GM18909 (cell line): ENCODE results near the gene HDGFL2.

Experiments used
- ATAC-seq: cut with Tn5 transposase; IDR thresholded peaks from one replicate; pipeline ENCODE4 v1.9.1; 2021; ENCODE audit warnings: mild to moderate bottlenecking; ENCODE audit not compliant: unreplicated experiment, poor library complexity

HDGFL2 gene

DNA sequence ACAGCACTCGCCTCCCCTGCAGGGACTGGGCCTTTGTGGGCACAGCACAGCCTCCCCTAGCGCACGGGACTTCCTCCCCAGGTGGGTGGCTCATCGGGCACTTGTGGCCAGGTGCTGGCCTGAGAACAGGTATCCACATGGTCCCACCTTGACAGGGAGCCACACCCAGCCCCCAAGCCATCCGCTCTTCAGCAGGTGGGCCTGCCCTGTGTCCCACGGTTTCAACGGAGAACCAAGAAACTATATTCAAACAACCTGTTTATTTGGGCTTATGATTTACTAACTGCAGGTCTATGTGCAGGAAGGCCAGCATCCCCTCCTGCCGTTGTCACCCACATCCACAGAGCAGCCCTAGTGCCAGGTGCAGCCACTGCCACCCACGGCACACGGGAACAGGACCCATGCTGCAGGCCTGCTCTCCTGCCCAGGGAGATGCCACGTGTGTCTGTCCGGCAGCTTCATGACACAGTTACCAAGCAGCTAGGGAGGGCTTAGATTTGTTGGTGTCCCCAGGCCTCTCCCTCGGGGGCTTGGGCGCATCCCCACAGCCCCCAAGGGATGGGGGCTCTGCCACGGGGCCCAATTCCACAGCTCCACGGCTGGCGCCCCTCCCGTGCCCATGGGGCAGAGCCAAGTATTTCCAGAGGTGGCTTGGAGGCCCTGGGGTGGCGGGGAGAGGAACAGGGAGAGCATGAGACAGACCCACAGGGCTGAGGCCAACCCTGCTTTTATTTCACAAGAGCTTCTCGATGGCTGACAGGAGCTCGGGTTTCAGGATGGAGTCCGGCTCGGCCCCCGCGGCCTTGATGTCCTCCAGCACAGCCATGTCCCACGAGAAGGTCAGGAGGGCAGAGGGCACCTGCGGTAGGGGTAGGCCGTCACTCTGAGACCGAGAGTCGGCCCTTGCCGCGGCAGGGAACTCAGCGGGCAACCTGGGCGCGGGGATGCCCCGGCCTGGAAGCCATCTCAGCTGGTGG lies 27.0 kb upstream of the HDGFL2 start:
- no peak for ATAC-seq

DNA sequence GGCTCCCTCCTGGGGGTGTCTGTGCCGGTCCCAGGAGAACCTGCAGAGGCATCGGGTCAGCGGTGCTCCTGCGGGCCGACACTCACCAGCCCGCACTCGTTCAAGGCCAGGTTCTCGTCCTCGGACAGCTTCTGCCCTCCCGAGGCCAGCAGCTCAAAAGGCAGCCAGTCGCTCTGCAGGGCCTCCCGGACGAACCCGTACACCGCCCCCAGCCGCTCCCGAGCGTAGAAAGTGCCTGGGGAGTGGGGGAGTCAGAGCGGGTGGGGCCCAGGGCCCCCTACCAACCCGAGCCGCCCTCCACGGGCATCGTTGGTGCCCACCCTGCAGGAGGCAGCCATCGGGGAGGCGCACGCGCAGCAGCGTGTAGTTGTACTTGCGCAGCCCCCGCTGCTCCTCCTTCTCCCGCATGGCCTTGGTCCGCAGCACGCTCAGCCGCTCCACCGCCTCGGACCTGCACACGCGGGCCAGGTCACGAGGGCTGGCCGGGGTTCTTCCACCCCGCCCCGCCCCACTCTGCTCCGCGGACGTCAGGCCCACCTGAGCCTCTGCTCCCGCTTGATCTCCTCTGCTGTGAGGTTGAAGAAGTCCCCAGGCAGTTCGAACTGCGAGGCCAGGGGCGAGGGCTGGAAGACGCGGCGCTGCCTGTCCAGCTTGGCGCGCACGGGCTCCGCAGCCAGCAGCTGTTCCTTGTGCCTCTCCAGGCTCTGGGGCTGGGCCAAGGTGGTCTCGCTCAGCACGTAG lies 26.0 kb upstream of the HDGFL2 start:
- ATAC-seq = no peak

DNA sequence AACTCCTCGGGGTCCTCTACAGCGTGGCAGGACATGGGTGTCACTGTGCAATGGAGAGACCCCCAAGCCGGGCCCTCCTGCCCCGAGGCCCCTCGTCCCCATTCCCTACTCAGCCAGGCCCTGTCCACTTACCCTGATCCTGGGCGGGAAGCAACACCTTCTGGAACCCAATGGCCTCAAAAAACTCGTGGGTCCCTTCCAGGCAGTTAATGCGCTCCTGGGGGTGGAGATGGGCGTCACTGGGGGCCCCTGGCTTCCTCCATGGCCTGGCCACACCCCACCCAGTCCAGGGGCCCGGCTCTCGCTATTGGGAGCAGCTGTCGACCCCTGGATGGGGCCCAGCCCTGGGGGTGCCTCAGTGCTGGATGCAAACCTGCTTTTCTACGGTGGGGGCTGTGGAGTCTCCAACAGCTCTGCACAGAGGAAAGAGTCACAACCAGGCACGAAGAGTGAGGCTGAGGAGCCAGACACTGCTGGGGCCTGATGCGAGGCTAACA lies 25.3 kb upstream of the HDGFL2 start:
- ATAC-seq = no peak

GRCh38 chr19:4447327-4448146 lies 24.6 kb upstream of the HDGFL2 start:
- ATAC-seq = no peak

DNA sequence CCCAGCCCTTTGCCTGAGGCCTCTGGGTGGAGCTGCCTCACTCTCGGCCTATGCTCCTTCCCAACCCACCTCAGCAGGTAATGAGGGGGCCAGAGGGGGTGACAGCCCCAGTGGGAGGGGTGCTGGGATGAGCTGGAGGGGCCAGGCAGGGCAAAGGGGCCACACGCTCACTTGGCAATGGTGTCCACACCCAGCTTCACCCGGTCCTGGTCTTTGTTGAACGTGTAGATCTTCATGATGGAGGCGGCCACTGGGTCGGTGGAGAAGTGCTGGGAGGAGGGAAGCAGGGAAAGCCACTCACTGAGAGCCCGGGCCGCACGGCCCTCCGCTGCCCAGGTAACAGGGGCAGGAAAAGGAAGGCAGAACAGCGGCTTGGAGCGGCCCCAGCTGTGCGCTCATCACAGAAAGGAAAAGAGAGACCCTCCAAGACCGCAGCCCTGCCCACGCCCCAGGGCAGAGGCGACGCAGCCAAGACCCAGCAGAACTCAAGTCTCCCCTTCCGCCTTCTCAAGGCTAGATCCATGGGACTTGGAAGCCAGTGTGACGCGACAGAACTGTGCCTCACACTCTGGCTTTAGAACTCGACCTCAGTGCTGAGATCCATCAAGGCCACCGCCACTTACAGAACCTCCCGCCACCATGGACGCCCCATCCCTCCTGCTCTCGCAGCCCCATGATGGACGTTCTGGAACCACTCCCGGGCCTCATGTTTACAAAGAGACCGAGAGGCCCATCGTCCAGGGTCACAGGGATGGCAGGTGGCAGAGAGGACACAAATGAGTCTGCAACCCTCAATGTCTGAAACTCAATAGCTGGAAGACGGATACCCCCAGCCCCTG lies 23.7 kb upstream of the HDGFL2 start:
- no peak for ATAC-seq

GRCh38 chr19:4449022-4449638 lies 23.0 kb upstream of the HDGFL2 start:
- no peak for ATAC-seq

GRCh38 chr19:4449639-4450028 lies 22.5 kb upstream of the HDGFL2 start:
- ATAC-seq = no peak

- no peak for ATAC-seq
These were observed 19.7 kb upstream of the HDGFL2 start for GRCh38 chr19:4452230-4452990.

- ATAC-seq = no peak
These were observed 18.6 kb upstream of the HDGFL2 start for GRCh38 chr19:4453232-4454179.

DNA sequence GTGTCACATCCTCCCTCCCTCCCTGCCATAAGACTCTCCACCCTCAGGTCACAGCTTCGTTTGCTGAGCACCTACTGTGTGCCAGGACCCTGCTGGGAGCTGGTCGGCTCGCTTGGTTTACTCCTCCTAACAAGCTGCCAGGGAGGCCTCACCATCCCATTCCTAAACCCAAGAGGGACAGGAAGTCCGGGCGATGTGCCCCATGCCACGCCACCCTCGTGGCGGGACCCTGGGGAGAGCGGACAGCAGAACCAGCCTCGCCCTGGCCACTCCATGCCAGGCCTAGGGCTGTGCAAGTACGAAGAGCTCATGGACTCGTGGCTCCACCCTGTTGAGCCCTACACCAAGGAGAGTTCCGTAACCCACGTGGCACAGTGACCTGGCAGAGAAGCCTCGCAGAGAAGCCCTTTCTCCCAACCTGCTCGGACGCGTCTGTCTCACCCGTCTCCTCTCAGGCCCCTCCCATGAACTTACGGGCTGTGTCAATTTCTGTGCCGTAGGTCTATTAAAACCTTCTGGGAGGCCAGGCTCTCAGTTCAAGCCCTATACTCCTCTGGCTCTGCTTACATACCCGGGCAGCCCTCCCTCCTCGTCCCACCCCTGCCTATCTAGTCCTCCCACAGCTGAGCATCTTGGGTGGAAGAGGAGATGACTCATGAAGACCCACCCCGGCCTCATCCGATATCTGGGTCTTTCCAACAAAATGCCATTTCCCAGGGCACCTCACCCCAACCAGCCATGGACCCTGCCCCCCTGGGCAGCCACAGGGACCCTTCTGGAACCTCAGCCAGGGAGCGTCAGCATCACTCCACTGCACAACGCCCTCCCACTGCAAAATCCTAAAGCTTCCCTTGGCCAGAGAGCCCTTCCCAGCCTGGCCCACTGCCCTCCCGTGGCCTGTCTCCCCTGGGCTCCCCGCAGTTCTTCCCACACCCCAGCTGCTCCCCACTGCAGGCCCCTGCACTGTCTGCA lies 17.1 kb upstream of the HDGFL2 start:
- ATAC-seq = no peak

DNA sequence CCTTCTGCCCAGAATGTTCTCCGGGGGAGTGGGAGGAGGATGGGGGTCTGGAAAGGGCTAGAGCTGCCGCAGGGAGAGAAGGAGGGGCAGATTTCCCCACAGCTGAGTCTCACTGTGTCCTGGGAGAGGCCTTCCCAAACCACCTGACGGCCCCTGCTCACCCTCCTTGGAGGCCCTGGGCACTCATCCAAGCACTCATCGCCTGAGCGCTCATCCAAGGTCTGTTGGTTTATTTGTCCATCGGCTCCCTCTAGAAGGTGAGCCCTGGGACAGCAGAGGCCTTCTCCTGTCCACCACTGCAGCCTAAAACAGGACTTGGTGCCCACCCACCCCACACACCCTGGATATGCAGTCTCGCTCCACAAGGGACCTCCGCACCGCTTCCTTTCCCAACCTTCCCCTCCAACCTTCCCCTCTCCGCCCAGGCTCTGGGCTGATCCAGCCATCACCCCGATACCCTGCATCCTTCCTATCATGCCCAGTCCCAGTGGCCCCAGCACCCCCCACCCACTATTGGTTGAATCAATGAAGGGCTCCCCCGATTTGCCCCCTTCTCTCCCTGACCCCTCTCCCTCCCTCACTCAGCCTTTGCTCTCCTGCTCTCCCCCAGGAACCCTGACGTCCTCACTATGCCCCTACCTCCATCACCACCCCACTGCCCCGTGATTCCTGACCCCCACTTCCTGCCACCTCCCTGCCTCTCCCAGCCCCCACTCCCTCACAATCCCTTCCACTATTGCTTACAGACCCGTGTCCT lies 16.2 kb upstream of the HDGFL2 start:
- ATAC-seq = no peak

DNA sequence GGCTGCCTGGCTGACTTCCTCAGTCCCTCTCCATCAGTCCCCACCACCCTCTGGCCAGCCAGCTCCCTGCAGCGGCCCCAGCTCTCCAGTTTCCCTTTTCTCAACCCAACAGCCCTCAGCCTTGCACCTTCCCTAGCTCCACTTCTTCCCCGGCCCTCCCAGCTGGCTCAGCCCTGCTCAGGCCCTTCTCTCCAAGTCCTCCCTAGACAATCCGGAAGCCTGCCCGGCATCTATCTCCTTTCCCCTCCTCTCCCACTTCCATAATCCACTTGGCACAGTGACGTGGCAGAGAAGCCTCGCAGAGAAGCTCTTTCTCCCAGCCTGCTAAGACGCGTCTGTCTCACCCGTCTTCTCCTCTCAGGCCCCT lies 15.6 kb upstream of the HDGFL2 start:
- ATAC-seq = no peak

- peak; percentile 10 for ATAC-seq
These were observed 15.0 kb upstream of the HDGFL2 start for GRCh38 chr19:4456843-4457653.

DNA sequence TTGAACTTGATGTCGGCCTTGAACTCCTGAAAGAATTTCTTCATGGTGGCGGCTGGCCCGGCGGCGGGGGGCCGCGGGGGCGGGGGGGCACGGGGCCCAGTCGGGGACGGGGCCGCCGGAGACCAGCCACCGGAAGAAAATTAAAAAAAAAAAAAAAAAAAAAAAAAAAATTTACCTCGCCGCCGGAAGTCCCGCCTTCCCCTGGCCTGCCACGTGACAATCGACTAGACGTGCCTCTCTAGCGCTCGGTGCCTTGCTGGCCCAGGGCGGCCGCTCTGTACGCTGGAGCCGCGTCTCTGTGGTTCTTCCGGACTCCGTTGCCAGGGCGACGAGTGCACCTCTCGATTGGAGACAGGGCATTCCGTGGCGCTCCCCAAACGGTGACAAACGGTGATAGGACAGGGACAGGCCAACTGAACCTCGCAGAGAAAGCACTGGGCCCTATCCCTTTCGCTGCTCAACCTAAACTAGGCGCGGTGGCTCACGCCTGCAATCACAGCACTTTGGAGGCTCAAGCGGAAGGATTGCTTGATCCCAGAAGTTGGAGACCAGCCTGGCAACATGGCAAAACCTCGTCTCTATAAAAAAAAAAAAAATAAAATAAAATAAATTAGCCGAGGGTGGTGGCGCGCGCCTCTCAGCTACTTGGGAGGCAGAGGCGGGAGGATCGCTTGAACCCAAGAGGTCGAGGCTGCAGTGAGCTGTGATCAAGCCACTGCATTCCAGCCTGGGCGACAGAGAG lies 14.3 kb upstream of the HDGFL2 start, which contains the start of gene UBXN6:
Gene UBXN6, minus strand, starts transcription at position 141 of the 742 bp plus-strand sequence. Its CDS starts 97 bp downstream, at position 44.
- peak; percentile 89 for ATAC-seq
